ENCODE measurements around the gene XRCC3. TPM values are rescaled to one million over a fixed set of nuclear protein-coding genes. Genes with fewer than 3 reads are reported as not detected.

Gene XRCC3
- total RNA-seq, 1 donor from 2014 or later, result 10.2 TPM

GRCh38 chr14:103688441-103688840 is 26.8 kb downstream of the XRCC3 start:
- peaks cover 3% of the 10 kb centered on the region for H3K27me3 Mint-ChIP-seq (ENCODE audit: unreplicated experiment)
- no peak for TF ChIP-seq CTCF (IDR thresholded peaks at IDR 0.05; ENCODE audit: unreplicated experiment)
- H3K36me3 Mint-ChIP-seq (ENCODE audit: low read depth, unreplicated experiment), result peaks cover 24% of the 10 kb centered on the region
- H3K9me3 Mint-ChIP-seq (ENCODE audit: unreplicated experiment), result no peaks in the 10 kb centered on the region
- H3K4me1 Mint-ChIP-seq (ENCODE audit: unreplicated experiment), result no peaks in the 10 kb centered on the region
- no peak overlapping the region for H3K27ac Mint-ChIP-seq (ENCODE audit: unreplicated experiment)
- no peak overlapping the region for H3K4me3 Mint-ChIP-seq (ENCODE audit: unreplicated experiment)
- DNase-seq (ENCODE audit: low spot score), result no peak

- Mint-ChIP-seq H3K9me3 (ENCODE audit: unreplicated experiment) (no peaks in the 10 kb centered on the region), H3K4me1 (ENCODE audit: unreplicated experiment) (no peaks in the 10 kb centered on the region), H3K27ac (ENCODE audit: unreplicated experiment) (no peak overlapping the region), H3K27me3 (ENCODE audit: unreplicated experiment) (peaks cover 3% of the 10 kb centered on the region), H3K36me3 (ENCODE audit: low read depth, unreplicated experiment) (peaks cover 31% of the 10 kb centered on the region), H3K4me3 (ENCODE audit: unreplicated experiment) (no peak overlapping the region)
- no peak for TF ChIP-seq CTCF (IDR thresholded peaks at IDR 0.05; ENCODE audit: unreplicated experiment)
- no peak for DNase-seq (ENCODE audit: low spot score)
Measured at GRCh38 chr14:103687712-103688111, 27.5 kb downstream of the XRCC3 start.

DNA sequence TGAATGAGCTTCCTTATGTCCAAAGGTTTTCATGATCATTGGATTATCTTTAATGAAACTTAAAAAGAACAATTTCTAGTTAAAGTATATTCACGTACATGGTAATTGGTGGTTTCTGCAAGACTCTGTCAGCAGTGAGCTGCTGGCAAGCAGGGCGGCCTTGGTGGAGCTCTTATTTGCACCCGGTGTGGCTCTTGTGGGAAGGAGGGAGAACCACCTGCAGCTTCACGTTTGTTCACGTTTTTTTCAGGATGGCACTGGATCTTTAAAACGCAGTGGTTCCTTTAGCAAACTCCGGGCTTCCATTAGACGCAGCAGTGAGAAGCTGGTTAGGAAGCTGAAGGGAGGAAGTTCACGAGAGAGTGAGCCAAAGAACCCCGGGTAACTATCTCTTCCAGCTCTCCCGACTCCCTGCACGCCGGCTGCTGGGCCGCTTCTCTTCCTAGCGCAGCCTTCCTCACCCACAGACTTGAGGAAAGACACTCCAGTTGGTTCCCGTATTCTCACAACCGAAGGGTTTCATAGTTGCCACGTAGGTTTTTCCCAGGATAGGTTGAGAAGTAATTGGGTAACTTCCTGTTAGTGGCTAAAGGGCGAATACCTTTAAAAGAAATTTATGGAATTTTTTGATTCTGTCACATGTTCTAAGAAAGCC is 28.3 kb downstream of the XRCC3 start:
- DNase-seq (ENCODE audit: low spot score), result no peak
- Mint-ChIP-seq H3K4me1 (ENCODE audit: unreplicated experiment) (no peaks in the 10 kb centered on the region), H3K4me3 (ENCODE audit: unreplicated experiment) (no peak overlapping the region), H3K9me3 (ENCODE audit: unreplicated experiment) (no peaks in the 10 kb centered on the region), H3K27me3 (ENCODE audit: unreplicated experiment) (peaks cover 3% of the 10 kb centered on the region), H3K36me3 (ENCODE audit: low read depth, unreplicated experiment) (peaks cover 32% of the 10 kb centered on the region), H3K27ac (ENCODE audit: unreplicated experiment) (no peak overlapping the region)
- TF ChIP-seq CTCF (IDR thresholded peaks at IDR 0.05; ENCODE audit: unreplicated experiment), result no peak

DNA sequence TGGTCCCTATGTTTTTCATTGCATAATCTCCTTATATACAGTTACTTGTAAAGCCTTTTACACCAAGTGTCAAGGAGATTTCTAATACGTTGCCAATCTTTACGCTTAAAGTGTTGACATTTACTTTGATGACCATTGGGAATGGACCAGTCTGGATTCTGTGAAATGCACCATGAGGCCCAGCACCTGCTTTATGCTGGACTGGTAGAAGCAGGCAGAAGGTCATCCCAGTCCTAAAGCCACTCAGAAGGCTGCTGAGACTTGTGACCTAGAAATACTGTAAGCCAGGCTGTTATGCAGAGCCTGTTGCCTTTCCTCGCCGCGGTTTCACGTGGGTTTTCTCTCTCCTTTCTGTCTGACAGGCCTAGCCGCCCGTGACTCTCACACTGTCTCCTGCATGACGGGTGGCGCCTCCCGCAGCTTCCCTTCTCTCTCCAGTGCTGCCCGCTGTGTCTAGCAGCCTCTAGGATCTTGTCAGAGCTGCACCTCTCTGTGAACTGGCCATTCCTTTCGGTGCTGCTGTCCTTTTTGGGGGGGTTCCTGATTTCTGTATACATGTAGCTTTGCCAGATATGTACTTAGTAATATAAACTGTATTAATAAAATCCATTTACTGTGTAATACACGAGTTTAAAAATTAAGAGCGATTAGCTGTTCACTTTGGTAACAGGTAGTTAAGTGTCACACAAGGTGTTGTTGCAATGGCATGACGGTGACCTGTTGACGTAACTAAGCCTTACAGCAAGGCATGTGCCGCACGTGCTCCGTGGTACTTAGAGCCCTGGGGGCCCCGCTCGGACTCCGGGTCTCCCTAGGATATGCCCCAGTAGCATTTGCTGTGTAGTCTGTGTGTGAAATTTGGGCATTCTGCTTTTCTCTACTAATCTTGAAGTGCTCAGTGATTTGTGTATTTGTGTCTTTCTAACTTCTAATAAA is 29.7 kb downstream of the XRCC3 start:
- no peaks in the 10 kb centered on the region for H3K4me1 Mint-ChIP-seq (ENCODE audit: unreplicated experiment)
- no peak for DNase-seq (ENCODE audit: low spot score)
- TF ChIP-seq CTCF (IDR thresholded peaks at IDR 0.05; ENCODE audit: unreplicated experiment), result no peak
- peak overlapping the region; percentile 72 for H3K27ac Mint-ChIP-seq (ENCODE audit: unreplicated experiment)
- peaks cover 3% of the 10 kb centered on the region for H3K27me3 Mint-ChIP-seq (ENCODE audit: unreplicated experiment)
- peaks cover 34% of the 10 kb centered on the region for H3K36me3 Mint-ChIP-seq (ENCODE audit: low read depth, unreplicated experiment)
- peak overlapping the region; percentile 0 for H3K4me3 Mint-ChIP-seq (ENCODE audit: unreplicated experiment)
- no peaks in the 10 kb centered on the region for H3K9me3 Mint-ChIP-seq (ENCODE audit: unreplicated experiment)

DNA sequence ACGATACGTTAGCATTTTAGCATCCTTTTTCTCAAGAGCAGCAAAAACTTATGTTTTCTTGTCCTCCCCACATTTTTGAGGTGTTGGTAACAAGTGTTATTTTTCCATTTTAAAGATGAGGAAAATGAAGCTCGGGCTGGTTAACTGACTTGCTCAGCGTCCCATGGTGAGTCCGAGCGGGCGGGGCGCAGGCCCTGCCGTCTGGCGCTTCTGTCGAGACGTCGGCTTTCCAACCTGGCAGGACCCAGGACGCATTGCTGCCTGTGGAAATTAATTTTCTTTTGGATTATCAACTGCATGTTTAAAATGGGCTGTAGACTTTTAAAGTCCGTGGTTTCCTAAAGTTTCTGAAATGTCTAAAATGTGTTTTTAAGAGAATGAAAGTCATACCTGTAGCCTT is 30.4 kb downstream of the XRCC3 start:
- Mint-ChIP-seq H3K9me3 (ENCODE audit: unreplicated experiment) (no peaks in the 10 kb centered on the region), H3K27ac (ENCODE audit: unreplicated experiment) (no peak overlapping the region), H3K36me3 (ENCODE audit: low read depth, unreplicated experiment) (peaks cover 35% of the 10 kb centered on the region), H3K27me3 (ENCODE audit: unreplicated experiment) (peaks cover 2% of the 10 kb centered on the region), H3K4me1 (ENCODE audit: unreplicated experiment) (no peaks in the 10 kb centered on the region), H3K4me3 (ENCODE audit: unreplicated experiment) (no peak overlapping the region)
- no peak for TF ChIP-seq CTCF (IDR thresholded peaks at IDR 0.05; ENCODE audit: unreplicated experiment)
- no peak for DNase-seq (ENCODE audit: low spot score)

All from endothelial cell (in vitro differentiated cells).